ENCODE data around the gene IL33.

Gene IL33

GRCh38 chr9:6271508-6272228 lies 56.1 kb downstream of the IL33 start:
- H3K4me3 ChIP-seq (ENCODE audit: low read depth, low read length), result no peak overlapping the region
- no peak for DNase-seq (ENCODE audit: low read depth)

GRCh38 chr9:6272229-6272598 lies 56.6 kb downstream of the IL33 start:
- peak; percentile 83 for DNase-seq (ENCODE audit: low read depth)
- no peak overlapping the region for H3K4me3 ChIP-seq (ENCODE audit: low read depth, low read length)

GRCh38 chr9:6277417-6277816 lies 61.8 kb downstream of the IL33 start:
- no peak for DNase-seq (ENCODE audit: low read depth)
- H3K4me3 ChIP-seq (ENCODE audit: low read depth, low read length), result no peak overlapping the region

- no peak overlapping the region for H3K4me3 ChIP-seq (ENCODE audit: low read depth, low read length)
- DNase-seq (ENCODE audit: low read depth), result no peak
Measured at GRCh38 chr9:6301858-6302257, 86.3 kb downstream of the IL33 start.

- DNase-seq (ENCODE audit: low read depth), result no peak
Measured at GRCh38 chr9:6302417-6302816, 86.8 kb downstream of the IL33 start.

GRCh38 chr9:6304232-6304631 lies 88.6 kb downstream of the IL33 start:
- no peak for DNase-seq (ENCODE audit: low read depth)
- H3K4me3 ChIP-seq (ENCODE audit: low read depth, low read length), result no peak overlapping the region

More at GRCh38 chr9:6302417-6302816, 86.8 kb downstream of the IL33 start:
- H3K4me3 ChIP-seq (ENCODE audit: low read depth, low read length), result no peak overlapping the region

- DNase-seq (ENCODE audit: low read depth), result no peak
Measured at GRCh38 chr9:6305954-6306563, 90.5 kb downstream of the IL33 start.

More at GRCh38 chr9:6305954-6306563, 90.5 kb downstream of the IL33 start:
- H3K4me3 ChIP-seq (ENCODE audit: low read depth, low read length), result no peak overlapping the region
